MM.1S (cell line): ENCODE data around the gene CALML4.

Source experiments
- CTCF ChIP-seq: fragments of 300-600 bp; sonication (generic); IDR thresholded peaks from 2 replicates; pipeline ENCODE4 v1.5.1; 2016; ENCODE audit warnings: antibody characterized with exemption, low read length, mixed read lengths
- EZH2 ChIP-seq: fragments of 300-600 bp; sonication (generic); optimal IDR thresholded peaks from 2 replicates; pipeline ENCODE3; 2017; ENCODE audit warnings: low read depth, mild to moderate bottlenecking, antibody characterized with exemption, low read length, mixed read lengths
- EZH2phosphoT487 ChIP-seq: fragments of 300-600 bp; sonication (generic); IDR thresholded peaks from 2 replicates; pipeline ENCODE4 v1.6.1; 2018; ENCODE audit warnings: antibody characterized with exemption, low read length

GRCh38 chr15:68231102-68231818 lies 26.1 kb upstream of the CALML4 start:
- no peak for TF ChIP-seq EZH2
- TF ChIP-seq CTCF: no peak
- TF ChIP-seq EZH2phosphoT487: no peak
